ENCODE measurements around the gene TRIM39. TPM values are rescaled to one million over a fixed set of nuclear protein-coding genes. Genes with fewer than 3 reads are reported as not detected.
"Not testable (repeated sequence)": the region's sequence is repeated elsewhere in the genome, so short reads cannot be mapped to it uniquely, and the experiment has no call there.

TRIM39 gene
- total RNA-seq (10 to 100 TPM in 2 of 9 donors, 1 to 10 TPM in 7; 6.4 to 12.1 (median 8.4) TPM), polyA plus RNA-seq (1 to 10 TPM; 5.1 to 9.6 TPM)
- long read RNA-seq, donor 1, transcript TRIM39-205 (8 exons, 3,249 nt): major isoform, 8 of 21 reads
- long read RNA-seq, donor 1, partial matches to known transcripts: 4 of 21 reads
- long read RNA-seq, donor 1, other reads (novel, unspliced or antisense): 8 of 21 reads
- long read RNA-seq, donor 2, transcript TRIM39-205 (8 exons, 3,249 nt): major isoform, 10 of 45 reads
- long read RNA-seq, donor 2, partial matches to known transcripts: 13 of 45 reads
- long read RNA-seq, donor 2, other reads (novel, unspliced or antisense): 21 of 45 reads
- long read RNA-seq, donor 3, transcript TRIM39-205 (8 exons, 3,249 nt): major isoform, 10 of 26 reads
- long read RNA-seq, donor 3, partial matches to known transcripts: 5 of 26 reads
- long read RNA-seq, donor 3, other reads (novel, unspliced or antisense): 10 of 26 reads

GRCh38 chr6:30326526-30327231 is at the start of gene TRIM39:
Gene TRIM39, plus strand, starts transcription at chr6:30326927. Its CDS starts 2,391 bp downstream, at chr6:30329318.
- DNase-seq (peak; percentile 86 to 94 (median 89)), ATAC-seq (peak; percentile 62 to 92 (median 88))
- H3K27ac ChIP-seq: peak within 1 kb of the TSS; percentile 91 to 99 (median 97)
- intact Hi-C loops (cut with DNase I): loop anchor here in 7 of 10 donors (1.0 to 10.0 kb wide), 7 partner anchors 18 to 262 kb away; partner anchors contain the start of genes TRIM26 (in 3 of the 7), POLR1H (in 1 of the 7), PPP1R11 (in 1 of the 7) and RPP21 (in 1 of the 7)
- 0 to 1% (median 1%) methylated on average over 40 to 90 of the region's 90 CpGs for WGBS, 4 donors
- H3K4me3 ChIP-seq: peak within 1 kb of the TSS; percentile 74 to 97 (median 86)
- H3K27me3 ChIP-seq: no peaks in the 10 kb centered on the region
- peaks cover 2 to 32% (median 27%) of the 10 kb centered on the region in 9 donors for H3K36me3 ChIP-seq
- TF ChIP-seq POLR2A (IDR thresholded peaks at IDR 0.05): peak in 1 of 2 donors; percentile 77
- TF ChIP-seq, protein P1, sequence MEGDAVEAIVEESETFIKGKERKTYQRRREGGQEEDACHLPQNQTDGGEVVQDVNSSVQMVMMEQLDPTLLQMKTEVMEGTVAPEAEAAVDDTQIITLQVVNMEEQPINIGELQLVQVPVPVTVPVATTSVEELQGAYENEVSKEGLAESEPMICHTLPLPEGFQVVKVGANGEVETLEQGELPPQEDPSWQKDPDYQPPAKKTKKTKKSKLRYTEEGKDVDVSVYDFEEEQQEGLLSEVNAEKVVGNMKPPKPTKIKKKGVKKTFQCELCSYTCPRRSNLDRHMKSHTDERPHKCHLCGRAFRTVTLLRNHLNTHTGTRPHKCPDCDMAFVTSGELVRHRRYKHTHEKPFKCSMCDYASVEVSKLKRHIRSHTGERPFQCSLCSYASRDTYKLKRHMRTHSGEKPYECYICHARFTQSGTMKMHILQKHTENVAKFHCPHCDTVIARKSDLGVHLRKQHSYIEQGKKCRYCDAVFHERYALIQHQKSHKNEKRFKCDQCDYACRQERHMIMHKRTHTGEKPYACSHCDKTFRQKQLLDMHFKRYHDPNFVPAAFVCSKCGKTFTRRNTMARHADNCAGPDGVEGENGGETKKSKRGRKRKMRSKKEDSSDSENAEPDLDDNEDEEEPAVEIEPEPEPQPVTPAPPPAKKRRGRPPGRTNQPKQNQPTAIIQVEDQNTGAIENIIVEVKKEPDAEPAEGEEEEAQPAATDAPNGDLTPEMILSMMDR (IDR thresholded peaks at IDR 0.05): peak in 2 of 12 donors; percentile 13 to 20
- H3K9me3 ChIP-seq: no peaks in the 10 kb centered on the region
- H3K4me1 ChIP-seq: peaks cover 5 to 51% (median 23%) of the 10 kb centered on the region in 12 donors

GRCh38 chr6:30280988-30281387 is 45.7 kb upstream of the TRIM39 start:
- H3K4me1 ChIP-seq; H3K4me3 ChIP-seq; H3K27me3 ChIP-seq; H3K36me3 ChIP-seq; intact Hi-C loops (cut with DNase I); DNase-seq; ATAC-seq; H3K27ac ChIP-seq: not testable (repeated sequence)
- 92 to 96% (median 95%) methylated on average over 1 of the region's 1 CpG for WGBS, 4 donors
- H3K9me3 ChIP-seq: peaks cover 0 to 92% (median 72%) of the 10 kb centered on the region in 12 donors

DNA sequence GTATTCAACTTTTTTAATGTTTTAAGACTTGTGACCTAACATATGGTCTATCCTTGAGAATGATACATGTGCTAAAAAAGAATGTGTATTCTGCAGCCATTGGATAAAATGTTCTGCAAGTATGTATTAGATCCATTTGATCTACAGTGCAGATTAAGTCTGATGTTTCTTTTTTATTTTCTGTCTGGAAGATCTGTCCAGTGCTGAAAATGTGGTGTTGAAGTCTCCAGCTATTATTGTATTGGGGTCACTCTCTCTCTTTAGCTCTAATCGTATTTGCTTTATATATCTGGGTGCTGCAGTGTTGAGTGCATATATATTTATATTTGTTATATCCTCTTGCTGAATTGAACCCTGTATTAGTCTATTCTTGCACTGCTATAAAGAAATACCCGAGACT is 44.2 kb upstream of the TRIM39 start:
- H3K4me1 ChIP-seq: no peaks in the 10 kb centered on the region
- intact Hi-C loops (cut with DNase I): no loop called here
- DNase-seq: no peak
- H3K36me3 ChIP-seq: no peaks in the 10 kb centered on the region
- H3K27me3 ChIP-seq: no peaks in the 10 kb centered on the region
- no peak for TF ChIP-seq POLR2A (IDR thresholded peaks at IDR 0.05)
- TF ChIP-seq, protein P1 (IDR thresholded peaks at IDR 0.05): no peak
- H3K4me3 ChIP-seq: no peak overlapping the region
- H3K9me3 ChIP-seq: peaks cover 0 to 100% (median 76%) of the 10 kb centered on the region in 12 donors
- no peak overlapping the region for H3K27ac ChIP-seq
- no peak for ATAC-seq
- 94 to 99% (median 98%) methylated on average over 2 of the region's 2 CpGs for WGBS, 4 donors

GRCh38 chr6:30283761-30284160 is 43.0 kb upstream of the TRIM39 start:
- 75 to 100% (median 95%) methylated on average over 1 of the region's 1 CpG for whole genome bisulfite sequencing, 4 donors
- H3K27me3 ChIP-seq: no peaks in the 10 kb centered on the region
- no peaks in the 10 kb centered on the region for H3K4me1 ChIP-seq
- H3K27ac ChIP-seq: no peak overlapping the region
- intact Hi-C loops (cut with DNase I): no loop called here
- H3K4me3 ChIP-seq: no peak overlapping the region
- peaks cover 0 to 8% (median under 1%) of the 10 kb centered on the region in 9 donors for H3K36me3 ChIP-seq
- DNase-seq: no peak
- TF ChIP-seq POLR2A (IDR thresholded peaks at IDR 0.05): no peak
- TF ChIP-seq, protein P1 (IDR thresholded peaks at IDR 0.05): no peak
- peaks cover 0 to 100% (median 69%) of the 10 kb centered on the region in 12 donors for H3K9me3 ChIP-seq
- no peak for ATAC-seq

All from heart left ventricle (tissue), 16 donors.